ENCODE data around the gene APOL3. TPM values are rescaled to one million over a fixed set of nuclear protein-coding genes. Genes with fewer than 3 reads are reported as not detected.
"Not testable (repeated sequence)": the region's sequence is repeated elsewhere in the genome, so short reads cannot be mapped to it uniquely, and the experiment has no call there.

Gene APOL3
- total RNA-seq, 2 donors from 2014 or later: 11.2 to 22.4 TPM

DNA sequence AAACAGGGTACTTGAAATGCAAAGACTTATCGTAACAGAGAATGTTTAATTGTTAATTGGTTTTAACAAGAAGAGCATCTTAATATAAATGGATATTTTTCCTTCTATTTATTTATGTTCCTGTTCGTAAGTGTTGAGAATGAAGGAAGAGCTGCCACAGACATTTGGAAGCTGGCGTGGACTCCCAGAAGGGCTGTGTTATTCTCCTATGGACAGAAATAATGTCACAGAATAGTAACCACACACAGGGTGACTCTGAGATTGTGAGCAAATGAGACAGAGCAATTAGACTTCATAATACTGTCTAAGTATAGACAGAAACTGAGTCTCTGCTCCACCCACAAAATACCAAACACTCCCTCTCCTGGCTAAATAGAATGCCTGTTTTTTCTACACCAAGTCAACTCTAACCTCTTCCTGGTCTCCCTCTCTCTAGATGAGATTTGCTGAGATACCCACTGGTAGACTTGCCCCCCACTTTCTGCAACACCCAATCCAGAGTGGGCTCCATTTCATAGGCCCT is 6.1 kb downstream of the APOL3 start:
- Histone ChIP-seq H3K27ac (peak overlapping the region in 3 of 4 donors; percentile 8 to 64 (median 61)), H3K4me3 (no peak overlapping the region), H3K4me1 (peaks cover 43% of the 10 kb centered on the region), H3K36me3 (replicated peaks in 1 of 2; ENCODE audit: insufficient read depth in 1 of 2, low read depth in 2 of 2) (no peaks in the 10 kb centered on the region), H3K27me3 (no peaks in the 10 kb centered on the region), H3K9me3 (no peaks in the 10 kb centered on the region)
- DNase-seq: no peak
- TF ChIP-seq CTCF (IDR thresholded peaks at IDR 0.05): no peak
- TF ChIP-seq POLR2A (IDR thresholded peaks at IDR 0.05): no peak
- no peak for ATAC-seq
- intact Hi-C loops (cut with DNase I): no loop called here
- 83 to 90% methylated on average over 3 of the region's 3 CpGs for WGBS, 2 donors

GRCh38 chr22:36153501-36154422 is 6.8 kb downstream of the APOL3 start:
- ATAC-seq (peak; percentile 36), DNase-seq (no peak)
- Histone ChIP-seq H3K4me3 (no peak overlapping the region), H3K9me3 (no peaks in the 10 kb centered on the region), H3K4me1 (peaks cover 43% of the 10 kb centered on the region), H3K27me3 (no peaks in the 10 kb centered on the region), H3K27ac (peak overlapping the region in 2 of 4 donors; percentile 27 to 64), H3K36me3 (replicated peaks in 1 of 2; ENCODE audit: insufficient read depth in 1 of 2, low read depth in 2 of 2) (no peaks in the 10 kb centered on the region)
- intact Hi-C loops (cut with DNase I): no loop called here
- TF ChIP-seq CTCF (IDR thresholded peaks at IDR 0.05) (no peak), POLR2A (IDR thresholded peaks at IDR 0.05) (no peak)
- WGBS, 2 donors: 20% methylated on average over 12 of the region's 12 CpGs

DNA sequence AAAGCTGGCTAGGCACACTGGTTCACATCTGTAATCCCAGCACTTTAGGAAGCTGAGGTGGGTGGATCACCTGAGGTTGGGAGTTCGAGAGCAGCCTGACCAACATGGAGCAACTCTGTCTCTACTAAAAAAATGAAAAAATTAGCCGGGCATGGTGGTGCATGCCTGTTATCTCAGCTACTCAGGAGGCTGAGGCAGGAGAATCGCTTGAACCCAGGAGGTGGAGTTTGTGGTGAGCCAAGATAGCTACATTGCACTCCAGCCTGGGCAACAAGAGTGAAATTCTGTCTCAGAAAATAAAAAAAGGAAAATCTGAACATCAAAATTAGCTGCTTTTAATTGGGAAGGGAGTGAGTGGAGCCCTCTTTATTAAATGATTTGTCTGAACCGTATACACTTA is 7.7 kb downstream of the APOL3 start:
- H3K4me1 ChIP-seq: peaks cover 43% of the 10 kb centered on the region
- H3K4me3 ChIP-seq; H3K36me3 ChIP-seq (replicated peaks in 1 of 2; ENCODE audit: insufficient read depth in 1 of 2, low read depth in 2 of 2); intact Hi-C loops (cut with DNase I); H3K9me3 ChIP-seq; DNase-seq; H3K27ac ChIP-seq; ATAC-seq; H3K27me3 ChIP-seq: not testable (repeated sequence)
- 58 to 71% methylated on average over 4 of the region's 4 CpGs for WGBS, 2 donors

DNA sequence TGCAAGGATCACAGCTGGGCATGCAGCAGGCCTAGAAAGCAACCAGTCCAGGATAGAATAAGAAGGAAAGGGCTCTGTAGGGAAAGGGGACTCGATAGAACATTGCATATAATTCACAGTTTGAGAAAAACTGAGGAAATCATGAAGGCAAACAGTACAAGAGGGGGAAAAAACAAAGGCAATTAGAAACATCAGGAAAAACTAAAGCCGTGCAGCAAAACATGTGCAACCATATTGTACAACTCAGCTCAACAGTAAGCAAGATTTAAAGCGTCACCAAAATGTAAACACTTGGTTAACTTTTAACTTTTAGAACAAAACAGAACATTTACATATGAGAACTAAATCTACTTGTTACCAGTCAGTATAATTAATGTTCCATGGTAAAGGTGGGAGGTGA is 8.5 kb downstream of the APOL3 start:
- DNase-seq (no peak), ATAC-seq (no peak)
- 69 to 73% methylated on average over 3 of the region's 3 CpGs for WGBS, 2 donors
- no peak for TF ChIP-seq POLR2A (IDR thresholded peaks at IDR 0.05)
- no peak for TF ChIP-seq CTCF (IDR thresholded peaks at IDR 0.05)
- peak overlapping the region in 1 of 4 donors; percentile 24 for H3K27ac ChIP-seq
- peaks cover 43% of the 10 kb centered on the region for H3K4me1 ChIP-seq
- H3K9me3 ChIP-seq: no peaks in the 10 kb centered on the region
- no peaks in the 10 kb centered on the region for H3K36me3 ChIP-seq (replicated peaks in 1 of 2; ENCODE audit: insufficient read depth in 1 of 2, low read depth in 2 of 2)
- intact Hi-C loops (cut with DNase I): no loop called here
- no peak overlapping the region for H3K4me3 ChIP-seq
- H3K27me3 ChIP-seq: no peaks in the 10 kb centered on the region

DNA sequence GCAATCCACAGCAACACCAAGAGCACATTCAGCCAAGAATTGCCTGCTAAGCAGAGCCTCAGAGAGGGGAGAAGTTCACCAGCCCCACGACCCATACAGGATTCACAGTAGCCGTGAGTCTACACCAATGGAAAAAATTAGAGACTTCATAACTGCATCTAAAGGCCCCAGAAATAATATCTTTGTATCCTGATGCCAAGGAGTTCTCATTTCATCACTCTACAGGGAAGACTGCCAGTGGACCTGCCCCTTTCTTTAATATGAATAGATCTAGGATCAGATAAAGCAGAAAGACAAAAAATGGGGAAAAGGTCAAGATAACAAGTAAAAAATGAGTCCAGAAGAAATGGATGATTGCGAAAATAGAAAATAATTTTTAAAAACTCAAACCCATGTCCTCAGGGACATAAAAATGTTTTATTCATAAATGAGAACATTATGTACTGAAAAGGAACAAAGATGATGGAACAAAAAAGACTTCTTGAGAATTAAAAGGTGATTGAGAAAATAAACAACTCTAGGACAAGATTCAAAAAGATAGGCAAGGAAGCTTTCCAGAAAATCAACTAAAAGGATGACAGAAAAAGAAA is 9.5 kb downstream of the APOL3 start:
- no peak overlapping the region for H3K4me3 ChIP-seq
- WGBS, 2 donors: 71 to 78% methylated on average over 3 of the region's 3 CpGs
- no peak for TF ChIP-seq CTCF (IDR thresholded peaks at IDR 0.05)
- TF ChIP-seq POLR2A (IDR thresholded peaks at IDR 0.05): no peak
- H3K27ac ChIP-seq: peak overlapping the region in 2 of 4 donors; percentile 6 to 24
- no peaks in the 10 kb centered on the region for H3K27me3 ChIP-seq
- no peaks in the 10 kb centered on the region for H3K36me3 ChIP-seq (replicated peaks in 1 of 2; ENCODE audit: insufficient read depth in 1 of 2, low read depth in 2 of 2)
- H3K9me3 ChIP-seq: no peaks in the 10 kb centered on the region
- intact Hi-C loops (cut with DNase I): no loop called here
- DNase-seq (no peak), ATAC-seq (no peak)
- peaks cover 37% of the 10 kb centered on the region for H3K4me1 ChIP-seq
